ENCODE results near the gene NME4. TPM values are rescaled to one million over a fixed set of nuclear protein-coding genes. Genes with fewer than 3 reads are reported as not detected.

Gene NME4
- total and polyA plus RNA-seq, 2 donors (not counting 1 experiment from before 2014, with no cell fraction given): 71.7 to 121 TPM

GRCh38 chr16:363110-363765, 33.8 kb upstream of the NME4 start:
- Histone ChIP-seq H3K27ac (ENCODE audit: insufficient read depth, low read length) (no peak overlapping the region), H3K27me3 (ENCODE audit: control insufficient read depth, insufficient read depth, low read length) (no peaks in the 10 kb centered on the region), H2AFZ (ENCODE audit: low read length) (no peak overlapping the region), H4K20me1 (ENCODE audit: control insufficient read depth, extremely low read depth, insufficient read depth, low read length) (no peaks in the 10 kb centered on the region), H3K79me2 (ENCODE audit: control insufficient read depth, insufficient read depth, low read length) (no peaks in the 10 kb centered on the region), H3K4me3 (replicated peaks in 1 of 4; ENCODE audit: control extremely low read depth in 1 of 4, insufficient read depth in 1 of 4, low read depth in 3 of 4, low read length in 4 of 4) (no peak overlapping the region), H3K36me3 (ENCODE audit: control insufficient read depth, insufficient read depth, low read length) (peaks cover 18% of the 10 kb centered on the region), H3K4me1 (ENCODE audit: control insufficient read depth, extremely low read depth, insufficient read depth, low read length) (no peaks in the 10 kb centered on the region), H3K9ac (ENCODE audit: insufficient read depth, low read length) (no peak overlapping the region), H3K4me2 (ENCODE audit: extremely low read depth, insufficient read depth, low read length) (no peak overlapping the region), H3K9me3 (ENCODE audit: control insufficient read depth, insufficient read depth, low read depth, low read length) (no peaks in the 10 kb centered on the region)
- DNase-seq (ENCODE audit: low read depth in 2 of 2): no peak
- TF ChIP-seq CTCF (conservative IDR thresholded peaks at IDR 0.05 in 1 of 2, IDR thresholded peaks at IDR 0.05 in 1 of 2; ENCODE audit: low read depth in 1 of 2, low read length in 2 of 2) (no peak), EZH2 (IDR thresholded peaks at IDR 0.05; ENCODE audit: low read length, missing control alignments) (no peak)

- H3K36me3 ChIP-seq (ENCODE audit: control insufficient read depth, insufficient read depth, low read length): peaks cover 22% of the 10 kb centered on the region
- H3K4me2 ChIP-seq (ENCODE audit: extremely low read depth, insufficient read depth, low read length): no peak overlapping the region
- no peak overlapping the region for H3K27ac ChIP-seq (ENCODE audit: insufficient read depth, low read length)
- H3K4me1 ChIP-seq (ENCODE audit: control insufficient read depth, extremely low read depth, insufficient read depth, low read length): no peaks in the 10 kb centered on the region
- no peak overlapping the region for H3K4me3 ChIP-seq (replicated peaks in 1 of 4; ENCODE audit: control extremely low read depth in 1 of 4, insufficient read depth in 1 of 4, low read depth in 3 of 4, low read length in 4 of 4)
- no peaks in the 10 kb centered on the region for H3K9me3 ChIP-seq (ENCODE audit: control insufficient read depth, insufficient read depth, low read depth, low read length)
- no peaks in the 10 kb centered on the region for H3K79me2 ChIP-seq (ENCODE audit: control insufficient read depth, insufficient read depth, low read length)
- no peaks in the 10 kb centered on the region for H3K27me3 ChIP-seq (ENCODE audit: control insufficient read depth, insufficient read depth, low read length)
- no peak for DNase-seq (ENCODE audit: low read depth in 2 of 2)
- no peak for TF ChIP-seq EZH2 (IDR thresholded peaks at IDR 0.05; ENCODE audit: low read length, missing control alignments)
- no peak for TF ChIP-seq CTCF (conservative IDR thresholded peaks at IDR 0.05 in 1 of 2, IDR thresholded peaks at IDR 0.05 in 1 of 2; ENCODE audit: low read depth in 1 of 2, low read length in 2 of 2)
- H4K20me1 ChIP-seq (ENCODE audit: control insufficient read depth, extremely low read depth, insufficient read depth, low read length): no peaks in the 10 kb centered on the region
- no peak overlapping the region for H3K9ac ChIP-seq (ENCODE audit: insufficient read depth, low read length)
- H2AFZ ChIP-seq (ENCODE audit: low read length): no peak overlapping the region
Measured at GRCh38 chr16:363766-364490, 33.1 kb upstream of the NME4 start.

- Histone ChIP-seq H2AFZ (ENCODE audit: low read length) (no peak overlapping the region), H3K79me2 (ENCODE audit: control insufficient read depth, insufficient read depth, low read length) (peaks cover under 1% of the 10 kb centered on the region), H3K4me2 (ENCODE audit: extremely low read depth, insufficient read depth, low read length) (no peak overlapping the region), H3K36me3 (ENCODE audit: control insufficient read depth, insufficient read depth, low read length) (peaks cover 24% of the 10 kb centered on the region), H3K4me3 (replicated peaks in 1 of 4; ENCODE audit: control extremely low read depth in 1 of 4, insufficient read depth in 1 of 4, low read depth in 3 of 4, low read length in 4 of 4) (no peak overlapping the region), H3K4me1 (ENCODE audit: control insufficient read depth, extremely low read depth, insufficient read depth, low read length) (peaks cover 2% of the 10 kb centered on the region), H3K9ac (ENCODE audit: insufficient read depth, low read length) (no peak overlapping the region), H3K27me3 (ENCODE audit: control insufficient read depth, insufficient read depth, low read length) (no peaks in the 10 kb centered on the region), H3K9me3 (ENCODE audit: control insufficient read depth, insufficient read depth, low read depth, low read length) (no peaks in the 10 kb centered on the region), H3K27ac (ENCODE audit: insufficient read depth, low read length) (no peak overlapping the region), H4K20me1 (ENCODE audit: control insufficient read depth, extremely low read depth, insufficient read depth, low read length) (no peaks in the 10 kb centered on the region)
- TF ChIP-seq CTCF (conservative IDR thresholded peaks at IDR 0.05 in 1 of 2, IDR thresholded peaks at IDR 0.05 in 1 of 2; ENCODE audit: low read depth in 1 of 2, low read length in 2 of 2) (no peak), EZH2 (IDR thresholded peaks at IDR 0.05; ENCODE audit: low read length, missing control alignments) (no peak)
- DNase-seq (ENCODE audit: low read depth in 2 of 2): no peak
Measured at GRCh38 chr16:364595-365491, 32.2 kb upstream of the NME4 start.
